B cell (primary cell): ENCODE measurements around the gene KIAA0232. TPM values are rescaled to one million over a fixed set of nuclear protein-coding genes. Genes with fewer than 3 reads are reported as not detected.

Experiments used
- ATAC-seq: fragments of 200-7000 bp; cut with Tn5 transposase; one replicate; pipeline ENCODE4 v1.10.0; 2021; ENCODE audit warnings: low read depth, mild to moderate bottlenecking, moderate number of reproducible peaks, moderate library complexity
- CTCF ChIA-PET: fragments of 350-600 bp; sonication (Branson Sonifier 250); formaldehyde crosslinking; loops from one replicate; lab custom pipeline; 2021; ENCODE audit warnings: antibody characterized with exemption, inconsistent platforms; lab: Charles Lee
- POLR2A ChIA-PET: fragments of 350-600 bp; sonication (Branson Sonifier 250); formaldehyde crosslinking; loops from one replicate; lab custom pipeline; 2021; ENCODE audit warnings: antibody characterized with exemption; lab: Charles Lee
- DNase-seq: peaks from one replicate; pipeline ENCODE4 v3.0.0; 2013
- H2AFZ ChIP-seq: 2 replicates; pipeline ENCODE4 v1.6.1; 2012; ENCODE audit warnings: mild to moderate bottlenecking, low read depth, low read length; ENCODE audit not compliant: insufficient read depth, poor library complexity, severe bottlenecking
- H3K27ac ChIP-seq, 2 donors: 1 replicate in 1 of 2; 2 replicates in 1 of 2; pipeline ENCODE4 v1.5.1; 2012 to 2013; ENCODE audit warnings: low read length in 2 of 2, mild to moderate bottlenecking in 2 of 2, moderate library complexity in 1 of 2
- H3K27me3 ChIP-seq, 4 experiments: fragments of 200-600 bp in 1 of 4; sonication (generic) in 1 of 4; replicated peaks in 1 of 4; 1 replicate in 2 of 4; 2 replicates in 2 of 4; pipeline versions ENCODE4 v1.6.1 to v1.7.0; 2013 to 2016; ENCODE audit warnings: low read length in 3 of 4, mild to moderate bottlenecking in 2 of 4, mixed read lengths in 1 of 4, moderate library complexity in 1 of 4; ENCODE audit not compliant: insufficient read depth in 4 of 4, control insufficient read depth in 3 of 4; ENCODE audit errors: control extremely low read depth in 1 of 4
- H3K36me3 ChIP-seq, 2 experiments: replicated peaks in 1 of 2; 1 replicate in 1 of 2; 2 replicates in 1 of 2; pipeline versions ENCODE4 v1.6.1 to v1.7.1; 2013; ENCODE audit warnings: low read length in 1 of 2; ENCODE audit not compliant: insufficient read depth in 2 of 2, control insufficient read depth in 1 of 2; ENCODE audit errors: control extremely low read depth in 1 of 2, extremely low read depth in 1 of 2
- H3K4me1 ChIP-seq, 2 donors: fragments of 200-600 bp in 1 of 2; sonication (generic) in 1 of 2; 1 replicate in 1 of 2; 2 replicates in 1 of 2; pipeline versions ENCODE4 v1.5.1 to v1.6.1; 2013 to 2017; ENCODE audit warnings: low read length in 2 of 2; ENCODE audit not compliant: control insufficient read depth in 2 of 2, insufficient read depth in 2 of 2
- H3K4me2 ChIP-seq: replicated peaks from 2 replicates; pipeline ENCODE3; 2012; ENCODE audit warnings: mild to moderate bottlenecking, low read depth, low read length; ENCODE audit not compliant: poor library complexity, severe bottlenecking
- H3K4me3 ChIP-seq, 5 experiments: fragments of 200-600 bp in 1 of 5; sonication (generic) in 1 of 5; 1 replicate in 3 of 5; 2 replicates in 2 of 5; pipeline versions ENCODE4 v1.5.1 to v1.7.0; 2011 to 2016; ENCODE audit warnings: low read length in 4 of 5, mild to moderate bottlenecking in 4 of 5, low read depth in 2 of 5, control low read depth in 1 of 5, moderate library complexity in 1 of 5; ENCODE audit not compliant: insufficient read depth in 1 of 5; ENCODE audit errors: control extremely low read depth in 1 of 5, extremely low read depth in 1 of 5
- H3K79me2 ChIP-seq: fragments of 200-600 bp; sonication (generic); one replicate; pipeline ENCODE4 v1.6.0; 2016; ENCODE audit warnings: low read length; ENCODE audit not compliant: control insufficient read depth, insufficient read depth
- H3K9ac ChIP-seq: fragments of 200-600 bp; sonication (generic); 2 replicates; pipeline ENCODE4 v1.6.1; 2017; ENCODE audit warnings: mild to moderate bottlenecking, low read length, moderate library complexity
- H3K9me3 ChIP-seq, 3 donors: one replicate each; pipeline versions ENCODE4 v1.6.1 to v1.7.1; 2013; ENCODE audit warnings: low read length in 2 of 3; ENCODE audit not compliant: control insufficient read depth in 2 of 3, insufficient read depth in 1 of 3; ENCODE audit errors: control extremely low read depth in 1 of 3
- H4K20me1 ChIP-seq: 2 replicates; pipeline ENCODE4 v1.6.0; 2012; ENCODE audit warnings: mild to moderate bottlenecking, low read length; ENCODE audit not compliant: insufficient read depth, control insufficient read depth, poor library complexity, severe bottlenecking
- H3K27ac Mint-ChIP-seq: one replicate; pipeline ENCODE4 v1.8.0; 2021; ENCODE audit warnings: mixed read lengths
- H3K27me3 Mint-ChIP-seq: one replicate; pipeline ENCODE4 v1.8.0; 2021; ENCODE audit warnings: mixed read lengths
- H3K4me1 Mint-ChIP-seq: one replicate; pipeline ENCODE4 v1.8.0; 2021; ENCODE audit warnings: mixed read lengths
- H3K4me3 Mint-ChIP-seq: one replicate; pipeline ENCODE4 v1.8.0; 2021; ENCODE audit warnings: mixed read lengths
- H3K9me3 Mint-ChIP-seq: one replicate; pipeline ENCODE4 v1.8.0; 2022; ENCODE audit warnings: mixed read lengths; ENCODE audit not compliant: insufficient read depth
- CTCF ChIP-seq: fragments of 200-600 bp; IDR thresholded peaks from one replicate; pipeline ENCODE4 v1.8.0; 2022; ENCODE audit warnings: antibody characterized with exemption, mild to moderate bottlenecking
- EZH2 ChIP-seq: IDR thresholded peaks from 2 replicates; pipeline ENCODE4 v1.6.1; 2012; ENCODE audit warnings: borderline replicate concordance, low read depth, mild to moderate bottlenecking, moderate library complexity, low read length; ENCODE audit not compliant: insufficient read depth, poor library complexity, severe bottlenecking
- WGBS: methylation state at CpG from one replicate; pipeline ENCODE4 v1.1.5; 2013; ENCODE audit warnings: missing lambda C conversion rate; ENCODE audit not compliant: insufficient coverage; 5-methylcytosine and 5-hydroxymethylcytosine counted together
- intact Hi-C: fragments of 100-400 bp; cut with micrococcal nuclease; formaldehyde crosslinking; loops from one replicate; pipeline ENCODE4 v1.10.0; 2022
- polyA plus RNA-seq: library from polyadenylated mRNA; depleted of rRNA; stranded (reverse); fragments of >200 nt; gene quantifications from 2 replicates; pipeline ENCODE4 v1.2.3, GENCODE V29; 2012
- total RNA-seq, 2 donors: library from RNA; stranded (reverse); fragments of 120-200 nt in 1 of 2; gene quantifications; 1 replicate in 1 of 2; 2 replicates in 1 of 2; pipeline versions ENCODE4 v1.2.3 to v1.2.4, GENCODE V29; 2013 to 2022

The KIAA0232 gene
- total and polyA plus RNA-seq, 2 donors (not counting 1 experiment from before 2014, with no cell fraction given) = 2.9 to 20.8 TPM

- Histone ChIP-seq H4K20me1 (peaks cover 17% of the 10 kb centered on the region), H3K9ac (no peak overlapping the region), H3K4me3 (no peak overlapping the region), H3K27ac (no peak overlapping the region), H3K9me3 (no peaks in the 10 kb centered on the region), H3K36me3 (no peaks in the 10 kb centered on the region), H2AFZ (peak overlapping the region; percentile 9), H3K27me3 (peaks cover 0 to 3% (median 0%) of the 10 kb centered on the region in 4 experiments), H3K79me2 (peaks cover 35% of the 10 kb centered on the region), H3K4me2 (peak overlapping the region; percentile 88), H3K4me1 (peaks cover 31 to 41% of the 10 kb centered on the region in 2 donors)
- DNase-seq = peak; percentile 50
- 27% methylated on average over 17 of the region's 22 CpGs for WGBS
- peak overlapping the region; percentile 67 for H3K4me3 Mint-ChIP-seq
- H3K27ac Mint-ChIP-seq = peak overlapping the region; percentile 28
- CTCF ChIA-PET = interaction anchor here (1.8 to 5.1 kb wide), 6 partner anchors 10 to 187 kb away, joined by 4 to 41 read pairs (median 10); partner anchors contain the start of gene GRPEL1
- ATAC-seq = no peak
- TF ChIP-seq EZH2 = no peak
- no peak for TF ChIP-seq CTCF
- POLR2A ChIA-PET = interaction anchor here (0.9 to 1.5 kb wide), 2 partner anchors 56 to 79 kb away, joined by 3 to 4 read pairs; no protein-coding TSS in a partner anchor
- intact Hi-C loops = loop anchor here (2.0 kb wide), 1 partner anchor 33 kb away; no protein-coding TSS in a partner anchor
- no peaks in the 10 kb centered on the region for H3K9me3 Mint-ChIP-seq
- H3K27me3 Mint-ChIP-seq = peaks cover 8% of the 10 kb centered on the region
- peaks cover 37% of the 10 kb centered on the region for H3K4me1 Mint-ChIP-seq
Measured at GRCh38 chr4:6907658-6908191, 125.2 kb downstream of the KIAA0232 start.
